Measurements from ENCODE around the gene ACSL1.

Gene ACSL1

DNA sequence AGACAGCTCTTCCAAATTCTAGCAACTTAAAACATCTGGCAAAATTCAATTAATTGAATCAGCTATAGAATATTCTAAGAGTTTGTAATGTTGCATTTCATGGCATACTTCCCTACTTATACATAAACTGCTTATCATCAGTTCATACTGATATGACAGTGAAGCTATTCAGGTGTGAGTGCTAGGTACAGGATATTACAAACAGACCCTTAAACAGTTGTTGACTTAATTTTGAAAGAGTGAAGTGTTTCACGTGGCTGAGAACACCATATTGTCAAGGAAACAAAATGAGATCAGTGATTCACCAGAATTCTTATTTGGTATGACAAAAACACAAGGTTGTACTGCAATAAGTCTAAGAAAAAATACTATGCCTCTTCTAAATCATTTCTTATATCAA lies 119.3 kb downstream of the ACSL1 start:
- DNase-seq = no peak

DNA sequence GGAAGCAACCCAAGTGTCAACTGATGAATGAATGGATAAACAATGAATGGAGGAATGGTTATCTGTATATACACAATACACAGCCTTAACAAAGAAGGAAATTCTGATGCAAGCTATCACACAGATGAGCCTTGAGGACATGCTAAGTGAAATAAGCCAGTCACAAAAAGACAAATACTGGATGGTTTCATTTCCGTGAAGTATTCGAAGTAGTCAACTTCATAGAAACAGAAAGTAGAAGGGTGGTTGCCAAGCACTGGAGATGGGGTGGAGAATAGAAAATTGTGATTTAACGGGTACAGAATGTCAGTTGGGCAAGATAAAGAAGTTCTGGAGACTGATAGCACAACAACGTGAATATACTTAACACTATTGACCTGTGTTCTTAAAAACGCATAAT lies 120.1 kb downstream of the ACSL1 start:
- no peak for DNase-seq
